Stimulated activated CD8-positive, alpha-beta memory T cell treated with anti-CD3 and anti-CD28 coated beads, Interleukin-12 subunit alpha, Interleukin-12 subunit beta, amount 100 ng/mL, for 4 hours (primary cell): Measurements from ENCODE around the gene MRGPRX4.

Experiments used
- DNase-seq: peaks from one replicate; pipeline ENCODE4 v3.0.0-alpha.2; 2020; ENCODE audit warnings: low read depth

Gene MRGPRX4

DNA sequence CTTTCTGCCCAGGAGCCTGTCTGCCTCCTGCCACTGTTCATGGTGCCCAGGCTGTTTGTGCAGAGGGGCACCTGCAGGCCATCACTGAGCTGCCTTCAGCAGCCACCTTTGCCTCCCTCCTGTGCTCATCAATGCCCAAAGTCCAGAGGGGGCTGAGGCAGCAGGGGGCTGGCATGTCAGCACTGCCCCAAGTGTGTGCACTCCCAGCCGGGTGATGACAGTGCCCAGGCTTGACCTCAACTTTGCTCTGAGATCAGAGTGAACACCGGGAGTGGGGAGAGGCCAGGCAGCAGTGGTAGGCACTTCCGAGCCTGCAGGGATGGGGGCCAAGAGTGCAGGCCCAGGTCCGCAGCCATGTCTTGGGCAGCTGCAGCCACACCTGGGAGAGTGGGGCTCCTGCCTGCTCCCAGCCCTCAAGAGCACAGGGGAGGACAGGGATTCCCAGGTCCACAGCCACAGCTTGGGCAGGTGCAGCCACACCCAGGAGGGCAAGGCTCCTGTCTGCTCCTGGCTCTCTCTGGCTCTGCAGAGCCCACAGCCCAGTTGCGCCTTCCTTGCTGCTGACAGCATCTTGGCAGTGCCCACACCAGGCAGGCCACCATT lies 48.7 kb downstream of the MRGPRX4 start:
- DNase-seq = no peak

GRCh38 chr11:18222814-18223421 lies 50.3 kb downstream of the MRGPRX4 start:
- DNase-seq = no peak
